Hypothalamus (tissue), 51 donors: ENCODE results near the gene IAH1.
"Not testable (repeated sequence)": the region's sequence is repeated elsewhere in the genome, so short reads cannot be mapped to it uniquely, and the experiment has no call there.

ENCODE experiments used
- DNase-seq, 51 donors: peaks; one replicate each; lab custom pipeline; 2025; lab: John Stamatoyannopoulos, UW

IAH1 gene

DNA sequence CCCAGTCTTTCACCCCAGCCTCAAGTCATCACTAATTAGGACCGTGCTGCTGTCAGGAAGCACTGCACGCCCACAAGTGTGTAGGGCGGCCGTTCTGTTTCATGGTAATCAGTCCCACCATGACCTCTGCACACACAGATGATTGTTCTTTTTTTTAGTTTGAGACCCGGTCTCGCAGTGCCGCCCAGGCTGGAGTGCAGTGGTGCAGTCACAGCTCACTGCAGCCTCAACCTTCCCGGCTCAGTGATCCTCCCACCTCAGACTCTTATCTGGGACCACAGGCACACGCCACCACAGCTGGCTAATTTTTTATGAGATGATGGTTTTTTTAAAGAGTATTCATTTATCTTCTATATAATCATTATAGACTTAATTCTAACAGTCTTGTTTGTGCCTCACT lies 1.8 kb upstream of the IAH1 start:
- DNase-seq = no peak

DNA sequence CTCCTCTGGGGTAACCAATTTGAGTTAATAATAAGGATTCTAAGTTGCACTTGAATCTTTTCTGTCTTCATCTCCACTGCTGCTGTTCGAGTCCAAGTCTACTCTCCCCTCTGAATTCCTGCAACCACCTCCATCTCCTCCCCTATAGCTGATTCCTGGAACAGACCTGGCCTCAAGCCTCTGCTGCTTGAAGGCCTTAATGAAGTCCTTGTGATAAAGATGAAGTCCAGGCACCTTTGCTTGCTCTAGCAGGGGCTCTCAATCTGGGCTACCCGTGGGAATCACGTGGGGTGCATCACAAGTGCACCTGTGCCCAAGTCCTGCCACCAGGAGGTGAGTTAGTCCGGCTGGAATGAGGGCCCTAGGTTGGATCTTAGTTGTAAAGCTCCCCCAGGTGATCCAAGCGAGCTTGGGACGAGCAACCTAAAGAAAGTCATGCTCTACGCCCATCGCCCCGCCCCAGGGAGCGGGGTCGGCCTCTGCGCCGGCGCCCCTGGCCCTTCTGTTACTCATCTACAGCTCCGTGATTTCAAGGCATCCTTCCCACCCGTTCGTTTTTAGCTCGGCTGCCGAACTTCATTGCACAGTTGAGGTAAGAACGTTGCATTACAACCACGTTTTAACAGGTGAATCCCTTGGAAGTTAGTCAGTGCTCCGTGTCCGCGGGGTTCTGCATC lies 905 bp upstream of the IAH1 start:
- peak in 1 of 51 donors; percentile 44 for DNase-seq

DNA sequence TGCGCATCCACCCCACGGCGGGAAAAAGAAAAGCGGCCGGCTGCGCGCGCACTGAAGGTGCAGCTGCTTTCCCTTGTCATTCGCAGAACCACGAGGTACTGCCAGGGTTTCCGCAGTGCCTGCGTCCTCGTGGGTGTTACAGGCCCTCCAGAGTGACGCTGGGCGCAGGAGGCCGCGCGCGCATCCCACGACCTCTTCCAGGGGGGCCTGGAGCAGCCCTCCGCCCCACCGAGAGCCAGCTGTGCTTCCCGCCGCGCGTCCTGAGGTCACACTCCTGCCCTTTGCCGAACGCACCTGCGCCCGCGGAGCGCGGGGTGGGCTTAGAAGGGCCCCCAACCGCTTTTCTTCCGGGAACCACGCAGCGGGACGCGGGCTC lies 378 bp upstream of the IAH1 start:
- DNase-seq = peak in 37 of 51 donors; percentile 4 to 77 (median 46)

DNA sequence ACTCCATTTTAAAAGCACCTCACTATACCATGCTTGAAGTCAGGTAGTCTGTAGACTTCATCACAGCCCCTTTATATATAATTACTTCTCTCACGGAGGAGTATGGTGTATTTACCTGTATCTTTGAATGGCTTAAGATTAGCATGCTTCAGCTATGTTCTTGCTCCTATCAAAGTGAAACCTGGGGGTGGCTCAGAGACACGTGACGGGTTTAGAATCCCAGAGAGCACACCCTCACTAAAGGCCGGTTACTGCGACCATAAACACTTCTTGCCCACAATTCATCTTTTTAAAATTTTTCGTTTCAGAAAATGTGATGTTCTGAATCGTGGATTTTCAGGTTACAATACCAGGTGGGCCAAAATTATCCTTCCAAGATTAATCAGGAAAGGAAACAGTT lies 3.6 kb downstream of the IAH1 start:
- DNase-seq = no peak

DNA sequence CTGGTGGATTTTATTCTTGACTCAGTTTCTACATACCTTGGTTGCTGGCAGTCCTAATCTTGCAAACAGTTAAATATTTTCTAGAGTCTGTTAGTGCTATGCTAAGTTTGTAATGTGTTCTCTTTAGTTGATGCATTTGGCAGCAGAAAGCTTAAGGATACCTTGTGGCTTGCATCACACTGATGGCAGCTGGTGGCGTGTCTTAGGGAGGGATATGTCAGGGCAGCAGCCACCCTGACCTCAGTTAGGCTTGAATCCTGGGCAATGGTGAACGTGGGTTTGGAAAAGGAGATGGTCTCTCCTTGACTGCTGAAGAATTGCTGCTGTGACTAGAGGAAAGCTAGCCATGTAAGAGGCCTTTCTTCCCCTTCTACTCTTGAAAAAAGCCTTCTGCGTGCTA lies 4.2 kb downstream of the IAH1 start:
- DNase-seq = no peak

DNA sequence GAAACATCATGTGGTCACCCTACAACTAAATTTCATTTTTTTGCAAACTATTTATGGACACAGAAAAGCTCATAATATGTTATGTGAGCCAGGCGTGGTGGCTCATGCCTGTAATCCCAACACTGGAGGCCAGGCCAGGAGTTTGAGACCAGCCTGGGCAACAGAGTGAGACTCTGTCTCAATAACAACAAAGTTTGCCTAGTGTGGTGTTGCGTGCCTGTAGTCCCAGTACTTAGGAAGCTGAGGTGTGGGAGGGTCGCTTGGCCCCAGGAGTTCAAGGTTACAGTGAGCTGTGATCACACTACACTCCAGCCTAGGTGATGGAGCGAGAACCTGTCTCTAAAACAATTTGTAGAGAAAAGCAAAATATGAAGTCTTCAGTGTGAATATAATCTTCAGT lies 5.8 kb downstream of the IAH1 start:
- DNase-seq = no peak

DNA sequence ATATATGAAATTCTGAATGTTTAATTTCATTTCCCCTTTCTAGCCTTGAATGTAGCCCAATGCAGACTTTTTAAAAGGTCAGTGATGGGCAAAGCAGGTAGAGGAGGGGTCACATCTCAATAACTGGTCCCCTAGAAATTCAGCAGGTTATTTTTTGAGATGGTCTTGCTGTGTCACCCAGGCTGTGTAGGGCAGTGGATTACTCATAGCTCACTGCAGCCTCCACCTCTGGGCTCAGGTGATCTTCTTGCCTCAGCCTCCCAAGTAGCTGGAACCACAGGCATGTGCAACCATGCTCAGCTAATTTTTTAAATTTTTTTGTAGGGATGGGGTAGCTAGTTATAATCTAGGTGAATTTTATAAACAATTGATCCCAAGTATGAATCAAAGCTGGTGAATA lies 8.8 kb downstream of the IAH1 start:
- no peak for DNase-seq

DNA sequence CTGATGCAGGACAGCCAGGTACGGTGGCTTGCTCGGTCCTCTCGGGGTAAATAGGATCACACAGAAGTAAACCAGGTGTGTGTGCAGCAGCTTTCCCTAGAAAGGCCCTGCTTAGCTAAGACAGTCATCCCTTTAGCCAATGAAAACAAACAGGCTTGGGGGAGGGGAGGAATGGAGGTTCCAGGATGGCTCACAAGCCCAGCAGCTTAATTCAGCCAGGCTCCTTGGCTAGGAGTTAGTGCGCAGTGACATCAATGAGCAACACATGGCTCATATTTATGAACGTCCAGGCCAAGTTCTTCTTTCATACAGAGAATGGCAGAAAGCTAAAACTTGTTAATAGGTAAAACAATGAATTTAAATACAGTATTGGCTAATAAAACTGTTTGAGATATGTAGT lies 10.2 kb downstream of the IAH1 start:
- no peak for DNase-seq

DNA sequence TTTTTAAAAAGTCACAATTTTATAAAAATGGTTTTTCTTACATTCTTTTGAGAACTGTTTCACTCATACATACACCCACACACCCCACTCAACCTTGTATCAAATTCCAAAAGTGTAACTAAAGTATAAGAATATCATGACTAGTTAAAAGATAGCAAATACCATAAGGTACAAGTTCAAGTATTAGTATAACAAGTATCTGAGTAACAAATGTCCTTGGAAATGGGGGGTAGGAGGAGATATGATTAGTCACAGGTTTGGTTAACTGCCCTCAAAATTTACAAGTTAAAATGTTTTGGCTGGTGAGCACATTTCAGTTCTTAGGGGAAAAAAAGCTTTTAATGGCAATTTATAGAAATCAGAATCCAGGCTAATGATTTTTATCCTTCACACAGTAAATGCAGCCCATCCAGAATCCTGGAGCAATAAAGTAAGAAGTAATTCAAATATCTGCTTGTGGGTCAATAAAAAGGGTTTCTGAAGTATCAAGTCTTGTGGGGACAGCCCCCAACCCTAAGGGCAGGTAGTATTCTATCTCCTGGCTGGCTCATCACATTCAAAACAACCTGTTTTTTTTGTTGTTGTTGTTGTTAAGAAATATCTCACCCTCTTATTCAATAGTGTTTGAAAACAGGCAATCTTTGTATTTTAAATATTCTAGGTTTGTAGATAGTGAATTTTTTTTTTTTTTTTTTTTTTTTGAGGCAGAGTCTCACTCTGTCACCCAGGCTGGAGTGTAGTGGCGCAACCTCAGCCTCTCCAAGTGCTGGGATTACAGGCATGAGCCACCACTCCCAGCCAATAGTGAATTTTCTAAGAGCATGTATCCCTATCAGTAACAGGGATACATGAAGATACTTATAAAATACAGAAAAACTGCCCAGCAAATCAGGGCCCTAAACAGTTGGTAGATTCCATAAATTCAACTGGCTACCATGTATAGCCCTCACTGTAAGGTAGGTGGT lies 14.5 kb downstream of the IAH1 start:
- no peak for DNase-seq

DNA sequence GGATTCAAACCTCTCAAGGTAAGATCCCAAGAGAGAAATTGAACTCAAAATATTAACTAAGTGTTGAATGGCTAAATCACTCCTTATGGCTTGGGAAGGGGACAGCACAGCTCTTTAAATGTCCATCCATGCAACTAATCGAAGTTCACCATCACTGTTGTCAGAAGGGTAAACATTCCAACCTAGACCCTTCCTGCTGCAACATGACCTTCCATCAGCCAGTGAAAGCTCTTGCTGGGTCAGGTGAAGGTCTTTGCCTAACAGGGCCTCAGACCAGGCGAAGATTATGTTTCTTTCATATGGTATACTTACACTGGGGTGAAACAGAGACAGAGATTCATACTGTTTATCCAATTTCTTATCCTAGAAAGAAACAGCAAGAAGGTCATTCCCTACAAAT lies 16.4 kb downstream of the IAH1 start:
- DNase-seq = no peak

DNA sequence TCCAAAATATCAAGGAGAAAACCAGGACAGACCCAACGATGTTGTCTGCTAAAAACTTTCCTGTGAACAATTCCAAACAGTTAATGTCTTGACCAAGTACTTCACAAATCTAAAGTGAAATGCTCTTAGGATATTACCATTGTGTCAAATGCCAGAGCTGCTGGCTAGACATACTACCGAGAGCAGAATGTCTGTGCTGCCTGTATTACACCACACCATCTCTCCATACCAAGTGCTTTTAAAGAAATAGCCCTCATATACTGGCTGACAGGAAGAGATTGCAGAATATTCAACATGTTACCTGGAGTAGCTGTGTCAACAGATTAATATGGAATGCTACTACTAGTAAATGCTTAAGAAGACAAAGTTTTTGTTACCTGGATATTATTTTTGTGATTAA lies 18.6 kb downstream of the IAH1 start:
- DNase-seq = no peak

DNA sequence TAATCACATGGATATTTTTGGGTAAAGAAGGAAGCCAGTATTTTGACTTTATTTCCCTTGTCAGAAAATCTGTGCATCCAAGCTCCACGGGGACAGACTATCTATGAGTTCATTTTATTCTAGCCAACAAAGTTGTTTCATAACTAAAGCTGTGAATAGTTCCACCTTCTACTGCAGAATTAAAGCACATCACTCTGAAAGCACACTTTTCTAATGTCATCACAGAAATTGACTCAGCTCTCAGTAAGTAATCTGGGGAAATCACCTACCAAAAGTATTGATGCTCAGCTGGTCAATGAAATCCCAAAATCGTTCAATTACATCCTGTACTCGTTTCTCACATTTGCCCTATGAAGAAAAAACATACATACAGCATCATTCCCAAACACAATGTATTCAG lies 19.1 kb downstream of the IAH1 start:
- no peak for DNase-seq

DNA sequence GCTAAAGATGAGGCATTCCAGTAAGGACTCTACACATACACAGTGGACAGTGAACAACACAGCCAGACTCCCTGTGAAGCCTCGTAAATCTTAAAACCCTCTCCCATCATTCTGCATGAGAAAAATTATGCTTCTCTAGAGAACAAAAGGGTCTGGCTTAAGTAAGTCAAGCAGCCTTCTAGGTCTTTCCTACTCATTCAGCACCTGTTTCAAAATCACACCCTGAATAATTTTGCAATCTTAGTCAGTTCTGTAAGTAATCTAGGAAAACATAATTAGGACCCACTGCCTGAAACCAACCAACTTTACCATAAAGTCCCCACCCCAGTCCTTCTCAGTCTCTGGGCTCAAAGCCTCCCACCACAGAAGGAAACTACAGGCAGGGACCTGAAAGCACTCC lies 19.7 kb downstream of the IAH1 start:
- DNase-seq = no peak

DNA sequence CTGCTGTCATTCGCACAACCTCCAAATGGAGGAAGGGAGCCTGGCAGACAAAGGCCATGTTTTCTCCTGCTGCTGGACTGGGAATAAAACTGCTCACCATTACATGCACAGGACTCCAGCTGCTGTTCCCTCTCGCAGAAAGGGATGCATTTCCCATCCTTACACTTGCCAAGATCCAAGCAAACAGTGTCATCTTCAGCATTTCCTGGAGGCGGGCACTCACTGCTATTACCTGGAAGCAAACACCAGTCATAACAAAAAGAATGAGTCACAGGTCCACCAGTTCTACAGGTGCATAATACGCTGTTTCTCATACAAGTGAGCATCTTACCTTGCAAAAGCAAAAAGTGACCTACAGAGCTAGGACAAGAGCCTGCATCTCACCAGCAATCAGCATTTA lies 22.7 kb downstream of the IAH1 start:
- no peak for DNase-seq

DNA sequence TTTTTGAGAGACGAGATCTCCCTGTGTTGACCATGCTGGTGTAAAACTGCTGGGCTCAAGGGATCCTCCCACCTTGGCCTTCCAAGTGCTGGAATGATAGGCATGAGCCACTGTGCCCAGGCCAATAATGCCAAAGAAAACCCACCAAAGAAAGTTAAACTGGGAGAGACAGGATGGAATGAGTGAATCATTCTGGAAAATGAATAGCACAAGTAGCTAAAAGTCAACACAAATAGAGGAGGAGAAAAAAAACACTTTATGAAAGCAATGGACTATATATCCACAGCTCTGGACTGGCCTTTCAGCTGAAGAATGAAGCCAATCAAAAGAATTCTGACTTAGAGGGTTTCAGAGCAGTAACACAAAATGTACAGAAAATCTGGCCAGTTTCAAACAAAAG lies 23.9 kb downstream of the IAH1 start:
- no peak for DNase-seq

DNA sequence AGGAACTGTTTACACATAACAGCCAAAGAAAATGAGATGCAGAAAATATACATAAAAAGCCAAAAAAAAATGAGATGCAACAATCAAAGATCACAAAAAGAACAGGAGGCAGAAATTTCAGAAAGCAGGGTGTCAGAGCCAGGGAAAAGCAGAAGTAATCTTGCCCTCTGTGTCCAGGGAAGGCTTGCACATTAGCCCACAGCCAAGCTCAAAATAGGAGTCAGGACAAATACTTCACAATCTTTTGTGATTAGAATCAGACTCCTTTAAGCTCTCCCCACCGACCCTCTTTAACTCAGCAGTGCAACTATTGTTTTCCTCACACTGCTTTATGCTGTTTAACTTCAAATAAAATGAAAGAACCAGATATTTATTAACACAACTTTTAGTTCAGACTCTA lies 34.6 kb downstream of the IAH1 start:
- no peak for DNase-seq

DNA sequence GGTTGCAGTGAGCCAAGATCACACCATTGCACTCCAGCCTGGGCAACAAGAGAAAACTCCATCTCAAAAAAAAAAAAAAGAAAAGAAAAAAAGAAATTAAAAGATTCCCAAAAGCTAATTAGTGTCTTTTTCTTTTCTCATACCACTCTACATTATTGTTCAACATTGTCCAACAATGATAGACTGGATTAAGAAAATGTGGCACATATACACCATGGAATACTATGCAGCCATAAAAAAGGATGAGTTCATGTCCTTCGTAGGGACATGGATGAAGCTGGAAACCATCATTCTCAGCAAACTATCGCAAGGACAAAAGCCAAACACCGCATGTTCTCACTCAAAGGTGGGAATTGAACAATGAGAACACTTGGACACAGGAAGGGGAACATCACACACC lies 39.6 kb downstream of the IAH1 start:
- DNase-seq = not testable (repeated sequence)

DNA sequence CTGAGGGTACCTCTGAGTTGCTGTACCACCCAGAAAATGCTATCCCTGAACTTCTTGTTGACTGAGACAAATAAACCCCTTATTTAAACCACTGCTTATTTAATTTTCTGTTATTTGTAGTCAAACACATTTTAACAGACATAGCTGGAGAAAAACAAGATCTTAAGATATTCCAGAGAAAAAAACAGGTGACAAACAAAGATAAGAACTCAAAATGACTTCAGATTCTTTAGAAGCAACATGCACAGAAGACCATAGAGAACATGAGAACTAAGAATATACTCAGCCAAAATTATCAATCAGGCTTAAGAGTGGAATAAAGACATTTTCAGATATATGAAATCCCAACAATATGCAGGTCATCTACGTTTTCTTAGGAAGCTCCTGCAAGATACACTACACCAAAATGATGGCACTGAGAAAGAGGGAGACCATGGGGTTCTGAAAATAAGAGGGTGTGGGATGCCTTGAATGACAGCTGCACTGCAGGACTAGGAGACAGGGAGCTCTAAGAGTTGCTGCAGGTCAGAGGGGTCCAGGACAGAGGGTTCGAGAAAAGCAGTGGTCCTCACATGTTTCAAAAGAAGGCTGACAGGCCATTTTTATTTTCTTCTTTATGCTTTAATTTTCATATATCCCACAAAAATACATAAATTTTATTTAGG lies 42.9 kb downstream of the IAH1 start:
- no peak for DNase-seq

DNA sequence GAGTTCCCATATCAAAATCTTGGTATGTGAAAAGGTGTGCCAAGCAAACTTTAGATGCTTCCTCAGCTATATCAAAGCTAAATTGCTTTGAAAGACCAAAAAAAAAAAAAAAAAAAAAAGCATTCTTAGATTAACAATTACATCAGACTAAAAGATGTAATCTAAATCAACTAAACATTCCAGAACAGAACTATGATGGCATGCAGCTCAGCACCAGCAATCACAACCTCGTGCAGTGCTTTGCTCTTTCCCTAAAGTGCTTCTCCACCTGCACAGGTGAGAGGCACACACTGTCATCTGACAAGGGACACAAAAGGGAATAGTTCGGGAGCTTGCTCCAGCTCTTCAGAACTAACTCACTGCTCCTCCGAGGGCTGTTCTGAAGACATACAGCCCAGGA lies 43.8 kb downstream of the IAH1 start:
- no peak for DNase-seq

DNA sequence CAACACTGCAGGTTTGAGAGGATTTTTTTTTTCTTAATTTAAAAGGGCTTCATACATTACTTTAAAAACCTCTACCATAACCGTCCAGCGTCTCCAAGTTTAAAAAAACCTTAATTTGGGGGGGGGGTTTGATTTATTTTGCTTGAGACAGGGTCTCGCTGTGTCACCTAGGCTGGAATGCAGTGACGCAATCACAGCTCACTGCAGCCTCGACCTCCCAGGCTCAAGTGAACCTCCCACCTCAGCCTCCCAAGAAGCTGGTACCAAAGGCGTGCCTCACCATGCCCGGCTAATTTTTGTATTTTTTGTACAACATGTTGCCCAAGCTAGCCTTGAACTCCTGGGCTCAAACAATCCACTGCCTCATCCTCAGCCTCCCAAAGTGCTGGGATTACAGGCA lies 44.4 kb downstream of the IAH1 start:
- DNase-seq = no peak

DNA sequence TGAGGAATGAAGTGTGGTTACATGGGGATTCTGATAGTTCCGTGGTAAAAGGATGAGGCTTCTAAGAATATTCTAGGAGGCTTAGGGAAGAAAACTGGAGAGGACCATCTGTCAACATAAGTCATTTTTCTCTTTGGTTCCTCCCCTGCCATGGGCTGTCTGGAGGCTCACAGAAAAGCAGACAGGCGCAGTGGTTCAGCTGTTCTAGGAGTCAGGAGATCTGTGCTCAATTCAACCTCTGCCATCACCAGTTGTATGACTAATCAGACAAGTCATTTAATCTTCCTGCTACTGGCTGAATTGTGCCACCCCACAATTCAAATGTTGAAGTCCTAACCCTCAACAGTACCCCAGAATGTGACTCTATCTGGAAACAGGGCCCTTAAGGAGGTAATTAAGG lies 44.9 kb downstream of the IAH1 start:
- DNase-seq = no peak

DNA sequence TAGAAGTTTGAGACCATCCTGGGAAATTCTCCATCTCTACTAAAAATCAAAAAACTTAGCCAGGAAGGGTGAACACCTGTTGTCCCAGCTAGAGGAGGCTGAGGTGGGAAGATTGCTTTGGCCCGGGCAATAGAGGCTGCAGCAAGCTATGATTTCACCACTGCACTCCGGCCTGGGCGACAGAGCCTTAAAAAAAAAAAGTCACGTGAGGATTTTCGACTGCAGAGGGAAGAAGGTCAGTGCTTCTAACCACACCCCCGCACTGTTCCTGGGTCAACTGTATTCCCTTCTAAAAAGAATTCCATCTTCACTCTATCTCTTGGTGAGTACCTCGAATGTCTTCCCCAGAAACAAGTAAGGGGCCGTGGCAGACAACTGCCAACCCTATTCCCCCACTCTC lies 49.9 kb downstream of the IAH1 start:
- no peak for DNase-seq
